ENCODE data around the gene SPDEF.

SPDEF gene

GRCh38 chr6:34509782-34510181 is 46.3 kb downstream of the SPDEF start:
- no peak for TF ChIP-seq CTCF (conservative IDR thresholded peaks at IDR 0.05)
- H3K27ac ChIP-seq, result no peak overlapping the region

- H3K27ac ChIP-seq, result no peak overlapping the region
These were observed 47.7 kb downstream of the SPDEF start for GRCh38 chr6:34508425-34508824.

GRCh38 chr6:34506718-34507117 is 49.4 kb downstream of the SPDEF start:
- TF ChIP-seq CTCF (conservative IDR thresholded peaks at IDR 0.05), result no peak

More at GRCh38 chr6:34508425-34508824, 47.7 kb downstream of the SPDEF start:
- no peak for TF ChIP-seq CTCF (conservative IDR thresholded peaks at IDR 0.05)

GRCh38 chr6:34497411-34497810 is 58.7 kb downstream of the SPDEF start:
- no peak for TF ChIP-seq CTCF (conservative IDR thresholded peaks at IDR 0.05)

More at GRCh38 chr6:34506718-34507117, 49.4 kb downstream of the SPDEF start:
- no peak overlapping the region for H3K27ac ChIP-seq

GRCh38 chr6:34496103-34496685 is 59.9 kb downstream of the SPDEF start:
- TF ChIP-seq CTCF (conservative IDR thresholded peaks at IDR 0.05), result no peak
- no peak overlapping the region for H3K27ac ChIP-seq

More at GRCh38 chr6:34497411-34497810, 58.7 kb downstream of the SPDEF start:
- no peak overlapping the region for H3K27ac ChIP-seq

GRCh38 chr6:34494973-34495372 is 61.2 kb downstream of the SPDEF start:
- TF ChIP-seq CTCF (conservative IDR thresholded peaks at IDR 0.05), result no peak
- no peak overlapping the region for H3K27ac ChIP-seq

GRCh38 chr6:34493344-34493743 is 62.8 kb downstream of the SPDEF start:
- H3K27ac ChIP-seq, result no peak overlapping the region

More at GRCh38 chr6:34493344-34493743, 62.8 kb downstream of the SPDEF start:
- no peak for TF ChIP-seq CTCF (conservative IDR thresholded peaks at IDR 0.05)

All from VCaP (cell line).